SU-DHL-6 (cell line): ENCODE results near the gene EMC1.

ENCODE experiments used
- H2AFZ ChIP-seq: fragments of 200-600 bp; sonication (generic); 2 replicates; pipeline ENCODE4 v1.6.1; 2014; ENCODE audit warnings: low read depth, mild to moderate bottlenecking, moderate library complexity, mixed read lengths, antibody characterized with exemption, low read length; ENCODE audit not compliant: severe bottlenecking
- H3F3A ChIP-seq: fragments of 200-600 bp; shearing (Covaris generic); 2 replicates; pipeline ENCODE4 v1.6.0; 2016; ENCODE audit warnings: antibody characterized with exemption, mild to moderate bottlenecking; ENCODE audit not compliant: insufficient read depth
- H3K27ac ChIP-seq: fragments of 200-600 bp; sonication (generic); 2 replicates; pipeline ENCODE4 v1.5.1; 2016; ENCODE audit warnings: low read depth, mild to moderate bottlenecking, low read length, moderate library complexity, mixed read lengths
- H3K27me3 ChIP-seq: fragments of 200-600 bp; sonication (generic), shearing (Covaris generic); 2 replicates; pipeline ENCODE4 v1.6.0; 2014; ENCODE audit warnings: mild to moderate bottlenecking, low read length
- H3K36me3 ChIP-seq: fragments of 200-600 bp; sonication (generic); 2 replicates; pipeline ENCODE4 v1.6.1; 2014; ENCODE audit warnings: mild to moderate bottlenecking, low read length, mixed read lengths
- H3K4me2 ChIP-seq: fragments of 300-600, 200-600 bp; shearing (Covaris generic), sonication (generic); 2 replicates; pipeline ENCODE4 v1.6.0; 2014; ENCODE audit warnings: low read length, low read depth, mild to moderate bottlenecking; ENCODE audit not compliant: poor library complexity, severe bottlenecking
- H3K4me3 ChIP-seq: fragments of 200-600 bp; sonication (generic); 2 replicates; pipeline ENCODE4 v1.5.1; 2014; ENCODE audit warnings: antibody characterized with exemption, low read length, mild to moderate bottlenecking, mixed read lengths; ENCODE audit not compliant: insufficient read depth, poor library complexity, severe bottlenecking
- H3K79me2 ChIP-seq: fragments of 200-600 bp; sonication (generic); 2 replicates; pipeline ENCODE4 v1.6.1; 2014; ENCODE audit warnings: mild to moderate bottlenecking, low read length, moderate library complexity; ENCODE audit not compliant: insufficient read depth
- H3K9ac ChIP-seq: fragments of 200-600 bp; sonication (generic); 2 replicates; pipeline ENCODE4 v1.7.0; 2014; ENCODE audit warnings: mild to moderate bottlenecking, low read length
- H3K9me2 ChIP-seq: fragments of 200-600 bp; sonication (generic); replicated peaks from 2 replicates; pipeline ENCODE4 v1.6.1; 2014; ENCODE audit warnings: low read length; ENCODE audit not compliant: insufficient read depth
- H3K9me3 ChIP-seq: fragments of 200-600 bp; sonication (generic); 2 replicates; pipeline ENCODE4 v1.6.1; 2014; ENCODE audit warnings: low read length, mixed read lengths; ENCODE audit not compliant: insufficient read depth
- H4K20me1 ChIP-seq: fragments of 200-600 bp; sonication (generic); 2 replicates; pipeline ENCODE4 v1.6.1; 2014; ENCODE audit warnings: low read depth, mild to moderate bottlenecking, antibody characterized with exemption, low read length, moderate library complexity, mixed read lengths
- CTCF ChIP-seq: fragments of 200-600 bp; sonication (generic); IDR thresholded peaks from one replicate; pipeline ENCODE4 v1.5.1; 2017; ENCODE audit warnings: antibody characterized with exemption, mild to moderate bottlenecking, low read length, moderate library complexity; ENCODE audit not compliant: insufficient read depth, poor library complexity, severe bottlenecking
- EZH2phosphoT487 ChIP-seq: fragments of 200-600 bp; sonication (generic), shearing (Covaris generic); conservative IDR thresholded peaks from 2 replicates; pipeline ENCODE4 v1.6.1; 2018; ENCODE audit warnings: mild to moderate bottlenecking, antibody characterized with exemption, low read length, moderate library complexity, mixed read lengths

EMC1 gene

GRCh38 chr1:19255288-19255687 lies 4.0 kb upstream of the EMC1 start:
- Histone ChIP-seq H3K4me3 (no peak overlapping the region), H3K27me3 (no peaks in the 10 kb centered on the region), H3K9me2 (no peaks in the 10 kb centered on the region), H3K9me3 (no peaks in the 10 kb centered on the region), H3K4me2 (no peak overlapping the region), H3K79me2 (peaks cover 54% of the 10 kb centered on the region), H3F3A (no peaks in the 10 kb centered on the region), H4K20me1 (no peaks in the 10 kb centered on the region; the same call in 1 of the 2 replicates), H3K27ac (no peak overlapping the region), H3K36me3 (no peaks in the 10 kb centered on the region), H2AFZ (no peak overlapping the region), H3K9ac (no peak overlapping the region)
- TF ChIP-seq CTCF: no peak
- no peak for TF ChIP-seq EZH2phosphoT487

- no peaks in the 10 kb centered on the region for H3K9me2 ChIP-seq
- H3F3A ChIP-seq: no peaks in the 10 kb centered on the region
- no peaks in the 10 kb centered on the region for H3K36me3 ChIP-seq
- H3K27me3 ChIP-seq: no peaks in the 10 kb centered on the region
- H4K20me1 ChIP-seq: no peaks in the 10 kb centered on the region; the same call in 1 of the 2 replicates
- no peaks in the 10 kb centered on the region for H3K9me3 ChIP-seq
- H3K9ac ChIP-seq: no peak overlapping the region
- H2AFZ ChIP-seq: no peak overlapping the region
- TF ChIP-seq EZH2phosphoT487 (no peak), CTCF (no peak)
- peaks cover 63% of the 10 kb centered on the region for H3K79me2 ChIP-seq
- H3K27ac ChIP-seq: no peak overlapping the region
- no peak overlapping the region for H3K4me3 ChIP-seq
- H3K4me2 ChIP-seq: no peak overlapping the region
These were observed 3.1 kb upstream of the EMC1 start for GRCh38 chr1:19254416-19254815.

GRCh38 chr1:19250629-19251304 lies 557 bp downstream of the EMC1 start:
- no peaks in the 10 kb centered on the region for H3K36me3 ChIP-seq
- no peaks in the 10 kb centered on the region for H3K9me2 ChIP-seq
- H3K9ac ChIP-seq: peak overlapping the region; percentile 89
- H3F3A ChIP-seq: no peaks in the 10 kb centered on the region
- H3K4me2 ChIP-seq: peak overlapping the region; percentile 95
- peak overlapping the region; percentile 85 for H2AFZ ChIP-seq
- H3K4me3 ChIP-seq: peak overlapping the region; percentile 96
- no peaks in the 10 kb centered on the region for H3K9me3 ChIP-seq
- no peaks in the 10 kb centered on the region; the same call in 1 of the 2 replicates for H4K20me1 ChIP-seq
- H3K27ac ChIP-seq: peak overlapping the region; percentile 83
- no peaks in the 10 kb centered on the region for H3K27me3 ChIP-seq
- TF ChIP-seq CTCF (no peak), EZH2phosphoT487 (no peak)
- peaks cover 96% of the 10 kb centered on the region for H3K79me2 ChIP-seq
